DOHH2 (cell line): ENCODE measurements around the gene SPNS2.

ENCODE experiments used
- H3F3A ChIP-seq: fragments of 200-600 bp; sonication (generic), shearing (Covaris generic); 2 replicates; pipeline ENCODE4 v1.6.0; 2016; ENCODE audit warnings: antibody characterized with exemption, mild to moderate bottlenecking; ENCODE audit not compliant: control insufficient read depth, insufficient read depth
- H3K27ac ChIP-seq: fragments of 200-600 bp; sonication (generic); 2 replicates; pipeline ENCODE4 v1.5.1; 2014; ENCODE audit warnings: low read depth, mild to moderate bottlenecking, low read length, moderate library complexity
- H3K27me3 ChIP-seq: fragments of 200-600 bp; sonication (generic); 2 replicates; pipeline ENCODE4 v1.6.1; 2014; ENCODE audit warnings: mild to moderate bottlenecking, low read length, mixed read lengths; ENCODE audit not compliant: control insufficient read depth
- H3K36me3 ChIP-seq: fragments of 200-600 bp; sonication (generic); 2 replicates; pipeline ENCODE4 v1.6.1; 2014; ENCODE audit warnings: mild to moderate bottlenecking, low read length, moderate library complexity, mixed read lengths; ENCODE audit not compliant: control insufficient read depth
- H3K4me1 ChIP-seq: fragments of 200-600 bp; sonication (generic); 2 replicates; pipeline ENCODE4 v1.6.1; 2014; ENCODE audit warnings: mild to moderate bottlenecking, low read length, mixed read lengths; ENCODE audit not compliant: control insufficient read depth
- H3K4me2 ChIP-seq: fragments of 200-600 bp; sonication (generic); 2 replicates; pipeline ENCODE4 v1.6.0; 2014; ENCODE audit warnings: mild to moderate bottlenecking, low read length, moderate library complexity
- H3K4me3 ChIP-seq: fragments of 200-600 bp; sonication (generic); 2 replicates; pipeline ENCODE4 v1.5.1; 2014; ENCODE audit warnings: mild to moderate bottlenecking, low read length, mixed read lengths
- H3K79me2 ChIP-seq: fragments of 200-600 bp; sonication (generic); 2 replicates; pipeline ENCODE4 v1.6.1; 2014; ENCODE audit warnings: mild to moderate bottlenecking, low read length, mixed read lengths; ENCODE audit not compliant: control insufficient read depth
- H3K9me2 ChIP-seq: fragments of 200-600 bp; sonication (generic); replicated peaks from 2 replicates; pipeline ENCODE4 v1.6.1; 2014; ENCODE audit warnings: mild to moderate bottlenecking, low read length, mixed read lengths; ENCODE audit not compliant: control insufficient read depth
- H3K9me3 ChIP-seq: fragments of 200-600 bp; sonication (generic); 2 replicates; pipeline ENCODE4 v1.6.1; 2014; ENCODE audit warnings: antibody characterized with exemption, low read length, mixed read lengths; ENCODE audit not compliant: control insufficient read depth, insufficient read depth
- H4K20me1 ChIP-seq: fragments of 200-600 bp; sonication (generic); 2 replicates; pipeline ENCODE4 v1.6.0; 2014; ENCODE audit warnings: low read depth, mild to moderate bottlenecking, antibody characterized with exemption, low read length, moderate library complexity; ENCODE audit not compliant: control insufficient read depth, insufficient read depth
- CTCF ChIP-seq: fragments of 200-600 bp; sonication (generic); IDR thresholded peaks from one replicate; pipeline ENCODE4 v1.5.1; 2014; ENCODE audit warnings: antibody characterized with exemption, mild to moderate bottlenecking, low read depth, low read length; ENCODE audit not compliant: poor library complexity, severe bottlenecking
- EZH2phosphoT487 ChIP-seq: fragments of 200-600 bp; sonication (generic); IDR thresholded peaks from 2 replicates; pipeline ENCODE4 v1.6.1; 2017; ENCODE audit warnings: borderline replicate concordance, mild to moderate bottlenecking, antibody characterized with exemption, low read length, moderate library complexity, mixed read lengths

The SPNS2 gene

GRCh38 chr17:4508207-4508606 lies 9.5 kb downstream of the SPNS2 start:
- Histone ChIP-seq H3K79me2 (no peaks in the 10 kb centered on the region), H4K20me1 (no peaks in the 10 kb centered on the region), H3K9me2 (no peaks in the 10 kb centered on the region), H3K36me3 (no peaks in the 10 kb centered on the region), H3K4me1 (peaks cover 14% of the 10 kb centered on the region), H3K27ac (no peak overlapping the region), H3K27me3 (peaks cover 3% of the 10 kb centered on the region), H3K4me3 (no peak overlapping the region), H3F3A (no peaks in the 10 kb centered on the region), H3K9me3 (no peaks in the 10 kb centered on the region), H3K4me2 (no peak overlapping the region)
- TF ChIP-seq CTCF (no peak), EZH2phosphoT487 (no peak)

- Histone ChIP-seq H3K79me2 (no peaks in the 10 kb centered on the region), H3K4me2 (no peak overlapping the region), H4K20me1 (no peaks in the 10 kb centered on the region), H3K9me3 (no peaks in the 10 kb centered on the region), H3K27ac (no peak overlapping the region), H3F3A (no peaks in the 10 kb centered on the region), H3K4me3 (no peak overlapping the region), H3K36me3 (no peaks in the 10 kb centered on the region), H3K27me3 (no peaks in the 10 kb centered on the region), H3K9me2 (no peaks in the 10 kb centered on the region), H3K4me1 (peaks cover 8% of the 10 kb centered on the region)
- no peak for TF ChIP-seq CTCF
- TF ChIP-seq EZH2phosphoT487: no peak
These were observed 10.7 kb downstream of the SPNS2 start for GRCh38 chr17:4509401-4509800.

- Histone ChIP-seq H3K27ac (no peak overlapping the region), H3K9me3 (no peaks in the 10 kb centered on the region), H3K4me2 (no peak overlapping the region), H3K27me3 (no peaks in the 10 kb centered on the region), H3K9me2 (no peaks in the 10 kb centered on the region), H3K79me2 (no peaks in the 10 kb centered on the region), H3F3A (no peaks in the 10 kb centered on the region), H4K20me1 (no peaks in the 10 kb centered on the region), H3K4me1 (peaks cover 6% of the 10 kb centered on the region; the same call in 1 of the 2 replicates), H3K36me3 (no peaks in the 10 kb centered on the region), H3K4me3 (no peak overlapping the region)
- TF ChIP-seq EZH2phosphoT487: no peak
- TF ChIP-seq CTCF: no peak
These were observed 11.4 kb downstream of the SPNS2 start for GRCh38 chr17:4509923-4510617.
